Measurements from ENCODE around the gene CCDC81. TPM values are rescaled to one million over a fixed set of nuclear protein-coding genes. Genes with fewer than 3 reads are reported as not detected.

CCDC81 gene
- total and polyA plus RNA-seq, 9 of the 15 experiments (the other 6 are each of a cell fraction or from before 2014, with no cell fraction given): 0.16 to 1.0 (median 0.41) TPM

GRCh38 chr11:86408845-86409244, 34.2 kb downstream of the CCDC81 start (continued):
- TF ChIP-seq CHD7 (IDR thresholded peaks at IDR 0.05; ENCODE audit: low read depth, low read length) (no peak), LCOR (CRISPR knock-in tag; IDR thresholded peaks at IDR 0.05) (no peak)
